DMS114 treated with DMSO at 0.1 percent for 48 hours (cell line): ENCODE results near the gene EXOSC7.

Experiments
- DNase-seq: peaks from one replicate; lab custom pipeline; 2025; ENCODE audit not compliant: unreplicated experiment; lab: John Stamatoyannopoulos, UW

EXOSC7 gene

GRCh38 chr3:44992555-44993470 is 16.8 kb downstream of the EXOSC7 start:
- DNase-seq: no peak

GRCh38 chr3:44993471-44994205 is 17.6 kb downstream of the EXOSC7 start:
- no peak for DNase-seq

GRCh38 chr3:44995142-44995770 is 19.2 kb downstream of the EXOSC7 start:
- no peak for DNase-seq

- no peak for DNase-seq
Observed at GRCh38 chr3:44996556-44996969, 20.5 kb downstream of the EXOSC7 start.

- DNase-seq: no peak
Observed at GRCh38 chr3:44999782-45000181, 23.7 kb downstream of the EXOSC7 start.

GRCh38 chr3:45000823-45001222 is 24.8 kb downstream of the EXOSC7 start:
- no peak for DNase-seq

GRCh38 chr3:45001738-45002137 is 25.7 kb downstream of the EXOSC7 start:
- no peak for DNase-seq

- no peak for DNase-seq
Observed at GRCh38 chr3:45002139-45002660, 26.2 kb downstream of the EXOSC7 start.

- DNase-seq: no peak
Observed at GRCh38 chr3:45002720-45003119, 26.7 kb downstream of the EXOSC7 start.

GRCh38 chr3:45003406-45003805 is 27.4 kb downstream of the EXOSC7 start:
- no peak for DNase-seq

GRCh38 chr3:45003859-45004258 is 27.8 kb downstream of the EXOSC7 start:
- DNase-seq: no peak

- no peak for DNase-seq
Observed at GRCh38 chr3:45007091-45007490, 31.0 kb downstream of the EXOSC7 start.

GRCh38 chr3:45008117-45008516 is 32.1 kb downstream of the EXOSC7 start:
- DNase-seq: no peak

GRCh38 chr3:45009868-45010267 is 33.8 kb downstream of the EXOSC7 start:
- DNase-seq: no peak

GRCh38 chr3:45010811-45011333 is 34.8 kb downstream of the EXOSC7 start:
- no peak for DNase-seq

- DNase-seq: no peak
Observed at GRCh38 chr3:45011756-45012508, 35.9 kb downstream of the EXOSC7 start.

GRCh38 chr3:45012577-45012976 is 36.5 kb downstream of the EXOSC7 start:
- DNase-seq: no peak

- DNase-seq: no peak
Observed at GRCh38 chr3:45016916-45017315, 40.9 kb downstream of the EXOSC7 start.

- no peak for DNase-seq
Observed at GRCh38 chr3:45017821-45018220, 41.8 kb downstream of the EXOSC7 start.

GRCh38 chr3:45020534-45020933 is 44.5 kb downstream of the EXOSC7 start:
- DNase-seq: no peak
